HG03354 (cell line): Measurements from ENCODE around the gene KIAA0753.
"Not testable (repeated sequence)": the region's sequence is repeated elsewhere in the genome, so short reads cannot be mapped to it uniquely, and the experiment has no call there.

ENCODE experiments used
- ATAC-seq: cut with Tn5 transposase; IDR thresholded peaks from one replicate; pipeline ENCODE4 v1.9.1; 2021; ENCODE audit warnings: mild to moderate bottlenecking; ENCODE audit not compliant: unreplicated experiment, poor library complexity, severe bottlenecking

Gene KIAA0753

GRCh38 chr17:6605142-6605541 is 35.4 kb downstream of the KIAA0753 start:
- no peak for ATAC-seq

- ATAC-seq = no peak
Observed at GRCh38 chr17:6603744-6604325, 36.7 kb downstream of the KIAA0753 start.

- ATAC-seq = no peak
Observed at GRCh38 chr17:6602141-6602540, 38.4 kb downstream of the KIAA0753 start.

- ATAC-seq = no peak
Observed at GRCh38 chr17:6599364-6599763, 41.1 kb downstream of the KIAA0753 start.

GRCh38 chr17:6597727-6598126 is 42.8 kb downstream of the KIAA0753 start:
- no peak for ATAC-seq

- ATAC-seq = no peak
Observed at GRCh38 chr17:6596941-6597340, 43.6 kb downstream of the KIAA0753 start.

GRCh38 chr17:6596511-6596910 is 44.0 kb downstream of the KIAA0753 start:
- ATAC-seq = no peak

- ATAC-seq = no peak
Observed at GRCh38 chr17:6596081-6596480, 44.4 kb downstream of the KIAA0753 start.

GRCh38 chr17:6593371-6593770 is 47.1 kb downstream of the KIAA0753 start:
- not testable (repeated sequence) for ATAC-seq

- ATAC-seq = no peak
Observed at GRCh38 chr17:6592173-6592572, 48.3 kb downstream of the KIAA0753 start.

GRCh38 chr17:6591599-6592158 is 48.8 kb downstream of the KIAA0753 start:
- no peak for ATAC-seq

- ATAC-seq = no peak
Observed at GRCh38 chr17:6589266-6589946, 51.1 kb downstream of the KIAA0753 start.

GRCh38 chr17:6588165-6588564 is 52.3 kb downstream of the KIAA0753 start:
- ATAC-seq = no peak

GRCh38 chr17:6587310-6587709 is 53.2 kb downstream of the KIAA0753 start:
- ATAC-seq = no peak

GRCh38 chr17:6583411-6583810 is 57.1 kb downstream of the KIAA0753 start:
- ATAC-seq = no peak

- ATAC-seq = no peak
Observed at GRCh38 chr17:6580625-6581024, 59.9 kb downstream of the KIAA0753 start.

GRCh38 chr17:6578491-6578890 is 62.0 kb downstream of the KIAA0753 start:
- ATAC-seq = no peak

- ATAC-seq = no peak
Observed at GRCh38 chr17:6577686-6578263, 62.7 kb downstream of the KIAA0753 start.

- ATAC-seq = no peak
Observed at GRCh38 chr17:6576038-6576785, 64.3 kb downstream of the KIAA0753 start.

GRCh38 chr17:6575596-6575988 is 64.9 kb downstream of the KIAA0753 start:
- no peak for ATAC-seq
